Colonic mucosa (tissue), 4 donors: ENCODE results near the gene NRDE2. TPM values are rescaled to one million over a fixed set of nuclear protein-coding genes. Genes with fewer than 3 reads are reported as not detected.
A peak's percentile ranks its signal among the peaks of the same experiment; 100 is the strongest.
"Not testable (repeated sequence)": the region's sequence is repeated elsewhere in the genome, so short reads cannot be mapped to it uniquely, and the experiment has no call there.

Experiments used
- DNase-seq: peaks from one replicate; pipeline ENCODE4 v3.0.0-alpha.2; 2020
- H3K27ac ChIP-seq: fragments of 200-600 bp; one replicate; pipeline ENCODE4 v1.8.0; 2021
- H3K27me3 ChIP-seq: fragments of 200-600 bp; one replicate; pipeline ENCODE4 v1.8.0; 2021
- H3K36me3 ChIP-seq: fragments of 200-600 bp; one replicate; pipeline ENCODE4 v1.8.0; 2021
- H3K4me1 ChIP-seq: fragments of 200-600 bp; one replicate; pipeline ENCODE4 v1.8.0; 2021; ENCODE audit warnings: mild to moderate bottlenecking
- H3K4me3 ChIP-seq: fragments of 200-600 bp; one replicate; pipeline ENCODE4 v1.8.0; 2021
- H3K9ac ChIP-seq, 2 donors: one replicate each; pipeline ENCODE4 v1.7.0; 2013; ENCODE audit warnings: control low read depth in 2 of 2, low read depth in 2 of 2, low read length in 2 of 2
- H3K9me3 ChIP-seq: fragments of 200-600 bp; one replicate; pipeline ENCODE4 v1.8.0; 2021
- intact Hi-C: fragments of 100-400 bp; cut with DNase I; formaldehyde crosslinking; loops from one replicate; pipeline ENCODE4 v1.14.1; 2022
- total RNA-seq, 2 donors: library from RNA; stranded (reverse); fragmentation: NEBNext Ultra II Directional in 1 of 2; extraction: Animal tissue kit (Norgen Biotek cat#: 25700) in 1 of 2; gene quantifications; one replicate each; pipeline ENCODE4 v1.2.1, GENCODE V29; 2021
- TF ChIP-seq, protein P1 (sequence below): fragments of 200-600 bp; IDR thresholded peaks from one replicate; pipeline ENCODE4 v1.8.0; 2022; ENCODE audit warnings: antibody characterized with exemption, mild to moderate bottlenecking
- donor health status: healthy.
- donor health status: DM: no; HTN: no; CAD: no.
- donor health status: DM: no; HTN: no; CAD: no.

The NRDE2 gene
- total RNA-seq, 2 donors from 2014 or later: 14.7 to 22.1 TPM

DNA sequence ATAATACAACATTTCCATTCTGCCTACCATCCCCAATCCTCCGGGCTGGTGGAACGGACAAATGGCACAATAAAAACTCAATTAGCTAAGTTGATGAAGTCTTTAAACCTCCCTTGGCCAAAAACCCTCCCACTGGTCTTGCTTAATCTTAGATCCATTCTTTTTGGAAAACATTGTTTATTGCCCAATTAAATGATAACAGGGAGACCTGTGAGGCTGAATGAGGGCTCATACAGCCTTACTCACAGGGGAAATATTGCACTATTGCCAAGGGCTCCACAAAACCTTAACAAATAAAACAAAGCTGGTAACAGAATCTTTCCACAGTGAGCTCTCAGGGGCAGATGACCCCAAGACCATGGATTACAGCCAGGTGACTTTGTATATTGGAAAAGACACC, 83.1 kb downstream of the NRDE2 start:
- Histone ChIP-seq H3K4me1 (no peaks in the 10 kb centered on the region), H3K9ac (no peak overlapping the region), H3K36me3 (no peaks in the 10 kb centered on the region), H3K4me3 (no peak overlapping the region), H3K9me3 (no peaks in the 10 kb centered on the region), H3K27ac (no peak overlapping the region), H3K27me3 (no peaks in the 10 kb centered on the region)
- intact Hi-C loops: no loop called here
- TF ChIP-seq, protein P1, sequence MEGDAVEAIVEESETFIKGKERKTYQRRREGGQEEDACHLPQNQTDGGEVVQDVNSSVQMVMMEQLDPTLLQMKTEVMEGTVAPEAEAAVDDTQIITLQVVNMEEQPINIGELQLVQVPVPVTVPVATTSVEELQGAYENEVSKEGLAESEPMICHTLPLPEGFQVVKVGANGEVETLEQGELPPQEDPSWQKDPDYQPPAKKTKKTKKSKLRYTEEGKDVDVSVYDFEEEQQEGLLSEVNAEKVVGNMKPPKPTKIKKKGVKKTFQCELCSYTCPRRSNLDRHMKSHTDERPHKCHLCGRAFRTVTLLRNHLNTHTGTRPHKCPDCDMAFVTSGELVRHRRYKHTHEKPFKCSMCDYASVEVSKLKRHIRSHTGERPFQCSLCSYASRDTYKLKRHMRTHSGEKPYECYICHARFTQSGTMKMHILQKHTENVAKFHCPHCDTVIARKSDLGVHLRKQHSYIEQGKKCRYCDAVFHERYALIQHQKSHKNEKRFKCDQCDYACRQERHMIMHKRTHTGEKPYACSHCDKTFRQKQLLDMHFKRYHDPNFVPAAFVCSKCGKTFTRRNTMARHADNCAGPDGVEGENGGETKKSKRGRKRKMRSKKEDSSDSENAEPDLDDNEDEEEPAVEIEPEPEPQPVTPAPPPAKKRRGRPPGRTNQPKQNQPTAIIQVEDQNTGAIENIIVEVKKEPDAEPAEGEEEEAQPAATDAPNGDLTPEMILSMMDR: no peak
- no peak for DNase-seq

DNA sequence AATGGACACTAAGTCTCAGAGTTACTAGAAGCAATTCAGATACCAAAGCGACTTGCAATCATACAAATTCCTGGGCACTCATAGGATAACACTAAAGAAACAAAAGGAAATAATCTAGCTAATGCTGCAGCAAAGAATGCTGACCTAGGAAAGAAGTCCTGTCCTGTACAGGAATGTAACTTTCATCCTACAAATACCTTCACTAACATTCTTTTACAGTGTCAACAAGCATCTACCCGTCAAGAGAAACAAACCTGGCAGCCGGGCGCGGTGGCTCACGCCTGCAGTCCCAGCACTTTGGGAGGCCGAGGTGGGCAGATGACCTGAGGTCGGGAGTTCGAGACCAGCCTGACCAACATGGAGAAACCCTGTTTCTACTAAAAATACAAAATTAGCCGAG, 84.3 kb downstream of the NRDE2 start:
- DNase-seq, H3K9me3 ChIP-seq, H3K9ac ChIP-seq, H3K4me3 ChIP-seq, H3K27ac ChIP-seq, H3K27me3 ChIP-seq, H3K4me1 ChIP-seq, H3K36me3 ChIP-seq, intact Hi-C loops: not testable (repeated sequence)

DNA sequence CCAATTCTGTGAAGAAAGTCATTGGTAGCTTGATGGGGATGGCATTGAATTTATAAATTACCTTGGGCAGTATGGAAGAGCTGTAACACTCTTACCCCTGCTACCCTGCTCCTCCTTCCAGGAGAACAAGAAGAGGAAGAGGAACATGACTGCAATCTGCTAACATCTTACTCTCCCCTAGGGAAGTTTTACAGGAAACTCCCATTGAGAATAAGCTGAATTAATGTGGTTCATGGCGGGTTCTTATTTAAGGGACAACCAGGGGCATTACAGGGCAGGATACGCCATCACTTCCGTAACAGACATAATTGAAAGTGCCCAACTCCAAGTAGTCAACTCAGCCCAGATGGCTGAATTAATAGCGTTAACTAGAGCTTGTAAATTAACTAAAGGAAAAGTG, 84.8 kb downstream of the NRDE2 start:
- Histone ChIP-seq H3K9me3 (no peaks in the 10 kb centered on the region), H3K4me1 (no peaks in the 10 kb centered on the region), H3K4me3 (no peak overlapping the region), H3K27me3 (no peaks in the 10 kb centered on the region), H3K27ac (no peak overlapping the region), H3K36me3 (no peaks in the 10 kb centered on the region), H3K9ac (no peak overlapping the region)
- no peak for DNase-seq
- TF ChIP-seq, protein P1: no peak
- intact Hi-C loops: no loop called here

DNA sequence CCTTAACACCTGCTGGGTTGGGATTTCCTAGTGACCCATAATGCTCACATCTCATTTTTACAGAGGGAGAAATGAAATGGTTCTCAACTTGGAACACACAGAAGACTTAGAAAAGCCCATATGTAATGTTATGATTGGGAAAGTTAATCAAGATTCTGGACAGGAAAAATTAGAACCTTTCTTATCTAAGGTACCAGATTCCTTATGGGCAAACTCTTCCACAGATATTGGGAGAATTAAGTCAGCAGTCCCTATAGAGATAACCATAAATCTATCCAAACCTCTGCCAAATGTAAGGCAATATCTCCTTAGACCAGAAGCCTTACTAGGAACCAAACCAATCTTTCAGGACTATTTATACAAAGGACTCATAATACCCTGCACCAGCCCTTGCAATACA, 89.3 kb downstream of the NRDE2 start:
- no peaks in the 10 kb centered on the region for H3K9me3 ChIP-seq
- H3K27me3 ChIP-seq: no peaks in the 10 kb centered on the region
- no peak overlapping the region for H3K27ac ChIP-seq

DNA sequence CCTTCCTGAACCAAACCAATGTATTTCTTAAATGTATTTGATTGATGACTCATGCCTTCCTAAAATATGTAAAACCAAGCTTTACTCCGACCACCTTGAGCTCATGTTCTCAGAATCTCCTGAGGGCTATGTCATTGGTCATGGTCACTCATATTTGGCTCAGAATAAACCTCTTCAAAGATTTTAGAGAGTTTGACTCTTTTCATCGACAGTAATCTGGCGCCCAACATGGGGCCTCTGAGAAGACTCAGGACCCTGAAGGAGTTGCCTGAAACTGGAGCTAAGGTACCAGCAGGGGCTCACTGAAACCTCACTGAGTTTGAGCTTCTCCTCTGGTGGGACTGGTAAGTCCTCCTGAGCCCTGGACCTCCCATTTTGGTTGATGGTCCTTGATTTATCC, 92.6 kb downstream of the NRDE2 start:
- H3K9me3 ChIP-seq: no peaks in the 10 kb centered on the region
- no peaks in the 10 kb centered on the region for H3K4me1 ChIP-seq
- H3K27ac ChIP-seq: no peak overlapping the region
- no peaks in the 10 kb centered on the region for H3K36me3 ChIP-seq
- no peak overlapping the region for H3K4me3 ChIP-seq
- no peak for DNase-seq
- intact Hi-C loops: loop anchor here (10.0 kb wide), 1 partner anchor 294 kb away; no protein-coding TSS in a partner anchor
- TF ChIP-seq, protein P1: no peak
- H3K9ac ChIP-seq: no peak overlapping the region
- H3K27me3 ChIP-seq: no peaks in the 10 kb centered on the region

More for the DNA sequence above, 89.3 kb downstream of the NRDE2 start:
- Histone ChIP-seq H3K36me3 (no peaks in the 10 kb centered on the region), H3K4me1 (no peaks in the 10 kb centered on the region), H3K4me3 (no peak overlapping the region), H3K9ac (no peak overlapping the region)
- TF ChIP-seq, protein P1: no peak
- intact Hi-C loops: no loop called here
- no peak for DNase-seq

DNA sequence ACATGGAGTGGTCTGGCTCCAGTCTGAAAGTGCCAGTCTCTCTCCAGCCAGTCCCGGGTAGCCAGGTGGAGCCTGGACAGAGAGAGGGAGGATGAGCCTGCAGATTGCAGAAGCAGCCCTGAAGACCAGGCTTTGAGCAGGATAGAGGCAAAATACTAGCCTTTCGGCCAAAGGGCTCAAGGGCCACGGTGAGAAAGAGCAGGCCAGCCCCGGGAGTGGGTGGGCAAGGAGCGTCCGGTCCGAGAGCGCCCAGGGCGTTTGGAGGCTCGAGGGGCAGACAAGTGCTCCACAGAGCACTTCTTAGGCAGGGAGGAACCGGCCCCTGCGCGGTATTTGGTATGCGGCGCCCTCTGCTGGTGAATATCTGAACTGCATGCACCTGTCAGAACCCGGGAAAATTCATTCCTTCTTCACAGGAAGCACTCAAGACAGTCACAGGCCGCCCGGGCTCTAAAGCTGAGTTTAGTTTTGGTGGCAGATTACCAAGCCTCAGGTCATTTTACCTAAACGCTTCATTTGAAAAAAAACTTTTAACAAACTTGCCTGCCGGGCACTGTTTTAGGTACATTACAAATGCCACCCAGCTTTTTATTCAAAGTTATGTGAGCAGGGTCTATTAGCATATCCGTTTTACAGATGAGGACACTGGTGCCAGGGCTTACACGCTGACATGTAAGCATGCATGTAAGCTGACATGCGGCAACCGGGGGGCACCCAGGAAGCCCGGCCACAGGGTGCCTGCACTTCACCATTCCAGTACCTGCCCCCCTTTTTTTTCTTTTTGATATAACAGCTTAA, 96.4 kb downstream of the NRDE2 start:
- intact Hi-C loops: loop anchor here (2.0 to 10.0 kb wide), 2 partner anchors 263 to 291 kb away; no protein-coding TSS in a partner anchor
- no peak overlapping the region for H3K4me3 ChIP-seq
- TF ChIP-seq, protein P1: peak; percentile 92

DNA sequence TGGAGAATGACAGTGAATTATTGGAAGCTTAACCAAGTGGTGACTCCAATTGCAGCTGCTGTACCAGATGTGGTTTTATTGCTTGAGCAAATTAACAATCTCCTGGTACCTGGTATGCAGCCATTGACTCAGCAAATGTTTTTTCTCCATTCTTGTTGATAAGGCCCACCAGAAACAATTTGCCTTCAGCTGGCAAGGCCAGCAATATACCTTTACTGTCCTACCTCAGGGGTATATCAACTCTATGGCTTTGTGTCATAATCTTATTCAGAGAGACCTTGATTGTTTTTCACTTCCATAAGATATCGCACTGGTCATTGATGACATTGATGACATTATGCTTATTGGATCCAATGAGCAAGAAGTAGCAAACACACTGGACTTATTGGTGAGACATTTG, 101.8 kb downstream of the NRDE2 start:
- DNase-seq, H3K4me3 ChIP-seq, H3K27ac ChIP-seq, H3K27me3 ChIP-seq, H3K9me3 ChIP-seq, H3K9ac ChIP-seq, H3K4me1 ChIP-seq, H3K36me3 ChIP-seq: not testable (repeated sequence)
- intact Hi-C loops: loop anchor here (10.0 kb wide), 1 partner anchor 285 kb away; no protein-coding TSS in a partner anchor

More for the DNA sequence above, 96.4 kb downstream of the NRDE2 start:
- Histone ChIP-seq H3K4me1 (no peaks in the 10 kb centered on the region), H3K27me3 (no peaks in the 10 kb centered on the region), H3K9me3 (no peaks in the 10 kb centered on the region), H3K9ac (no peak overlapping the region), H3K36me3 (no peaks in the 10 kb centered on the region), H3K27ac (no peak overlapping the region)
- peak; percentile 70 for DNase-seq
